Effector memory CD8-positive, alpha-beta T cell (primary cell): ENCODE results near the gene IRF2BPL.

Experiments used
- ATAC-seq: fragments of 150-1000 bp; cut with Tn5 transposase; replicated peaks from 2 replicates; pipeline ENCODE4 v1.10.0; 2021; ENCODE audit warnings: mild to moderate bottlenecking, moderate library complexity
- DNase-seq, 3 experiments: peaks; one replicate each; pipeline ENCODE4 v3.0.0; 2021
- H3K27ac Mint-ChIP-seq, 2 donors: one replicate each; pipeline ENCODE4 v1.8.0; 2022; ENCODE audit warnings: mild to moderate bottlenecking in 2 of 2, mixed read lengths in 2 of 2, moderate library complexity in 2 of 2
- H3K27me3 Mint-ChIP-seq, 2 donors: one replicate each; pipeline ENCODE4 v1.8.0; 2022; ENCODE audit warnings: mixed read lengths in 2 of 2
- H3K36me3 Mint-ChIP-seq: one replicate; pipeline ENCODE4 v1.8.0; 2022; ENCODE audit warnings: mild to moderate bottlenecking, moderate library complexity, mixed read lengths; ENCODE audit not compliant: insufficient read depth
- H3K4me1 Mint-ChIP-seq, 2 donors: one replicate each; pipeline ENCODE4 v1.8.0; 2022; ENCODE audit warnings: low read depth in 2 of 2, mixed read lengths in 2 of 2
- H3K4me3 Mint-ChIP-seq, 2 donors: one replicate each; pipeline ENCODE4 v1.8.0; 2022; ENCODE audit warnings: mild to moderate bottlenecking in 2 of 2, mixed read lengths in 2 of 2, moderate library complexity in 2 of 2
- H3K9me3 Mint-ChIP-seq, 2 donors: one replicate each; pipeline ENCODE4 v1.8.0; 2022; ENCODE audit warnings: mixed read lengths in 2 of 2

Gene IRF2BPL

GRCh38 chr14:77045238-77046162, 17.0 kb upstream of the IRF2BPL start:
- H3K4me1 Mint-ChIP-seq, result peaks cover 28 to 33% of the 10 kb centered on the region in 2 donors

GRCh38 chr14:77044783-77045237, 16.3 kb upstream of the IRF2BPL start:
- H3K4me1 Mint-ChIP-seq, result peaks cover 29 to 37% of the 10 kb centered on the region in 2 donors
- DNase-seq, result no peak

More at GRCh38 chr14:77045238-77046162, 17.0 kb upstream of the IRF2BPL start:
- Mint-ChIP-seq H3K36me3 (peaks cover 14% of the 10 kb centered on the region), H3K27me3 (no peaks in the 10 kb centered on the region), H3K4me3 (no peak overlapping the region), H3K9me3 (no peaks in the 10 kb centered on the region), H3K27ac (no peak overlapping the region)
- DNase-seq (no peak), ATAC-seq (no peak)

GRCh38 chr14:77043984-77044485, 15.5 kb upstream of the IRF2BPL start:
- Mint-ChIP-seq H3K9me3 (no peaks in the 10 kb centered on the region), H3K36me3 (peaks cover 25% of the 10 kb centered on the region), H3K4me3 (peak overlapping the region; percentile 57 to 68), H3K4me1 (peaks cover 33 to 45% of the 10 kb centered on the region in 2 donors), H3K27ac (peak overlapping the region; percentile 72 to 84), H3K27me3 (no peaks in the 10 kb centered on the region)
- DNase-seq (no peak), ATAC-seq (no peak)

More at GRCh38 chr14:77044783-77045237, 16.3 kb upstream of the IRF2BPL start:
- Mint-ChIP-seq H3K9me3 (no peaks in the 10 kb centered on the region), H3K4me3 (no peak overlapping the region), H3K36me3 (peaks cover 21% of the 10 kb centered on the region), H3K27me3 (no peaks in the 10 kb centered on the region), H3K27ac (no peak overlapping the region)
- ATAC-seq, result no peak

- H3K4me3 Mint-ChIP-seq, result peak overlapping the region; percentile 57 to 68
- peaks cover 31% of the 10 kb centered on the region for H3K36me3 Mint-ChIP-seq
- H3K4me1 Mint-ChIP-seq, result peaks cover 38 to 52% of the 10 kb centered on the region in 2 donors
- H3K9me3 Mint-ChIP-seq, result no peaks in the 10 kb centered on the region
- H3K27ac Mint-ChIP-seq, result peak overlapping the region; percentile 72 to 84
- no peaks in the 10 kb centered on the region for H3K27me3 Mint-ChIP-seq
- peak; percentile 40 for ATAC-seq
- DNase-seq, result peak; percentile 58 to 63 (median 62)
Observed at GRCh38 chr14:77043177-77043983, 14.9 kb upstream of the IRF2BPL start.

- no peak for ATAC-seq
- peak overlapping the region; percentile 98 for H3K27ac Mint-ChIP-seq
- no peak for DNase-seq
- H3K36me3 Mint-ChIP-seq, result peaks cover 37% of the 10 kb centered on the region
- peaks cover 50 to 65% of the 10 kb centered on the region in 2 donors for H3K4me1 Mint-ChIP-seq
- no peaks in the 10 kb centered on the region for H3K27me3 Mint-ChIP-seq
- H3K9me3 Mint-ChIP-seq, result no peaks in the 10 kb centered on the region
- no peak overlapping the region for H3K4me3 Mint-ChIP-seq
Observed at GRCh38 chr14:77041881-77042545, 13.5 kb upstream of the IRF2BPL start.

GRCh38 chr14:77040741-77041653, 12.5 kb upstream of the IRF2BPL start:
- no peaks in the 10 kb centered on the region for H3K27me3 Mint-ChIP-seq
- H3K27ac Mint-ChIP-seq, result peak overlapping the region; percentile 98
- H3K4me1 Mint-ChIP-seq, result peaks cover 56 to 69% of the 10 kb centered on the region in 2 donors
- DNase-seq, result no peak
- peaks cover 37% of the 10 kb centered on the region for H3K36me3 Mint-ChIP-seq
- H3K4me3 Mint-ChIP-seq, result peak overlapping the region; percentile 86
- H3K9me3 Mint-ChIP-seq, result no peaks in the 10 kb centered on the region
- peak; percentile 47 for ATAC-seq

GRCh38 chr14:77040059-77040740, 11.7 kb upstream of the IRF2BPL start:
- H3K4me1 Mint-ChIP-seq, result peaks cover 58 to 69% of the 10 kb centered on the region in 2 donors
- H3K9me3 Mint-ChIP-seq, result no peaks in the 10 kb centered on the region
- H3K4me3 Mint-ChIP-seq, result peak overlapping the region; percentile 86
- H3K27ac Mint-ChIP-seq, result peak overlapping the region; percentile 98
- peaks cover 37% of the 10 kb centered on the region for H3K36me3 Mint-ChIP-seq
- ATAC-seq, result peak; percentile 75
- H3K27me3 Mint-ChIP-seq, result no peaks in the 10 kb centered on the region
- DNase-seq, result peak; percentile 95 to 98 (median 97)

GRCh38 chr14:77039285-77040058, 11.0 kb upstream of the IRF2BPL start:
- DNase-seq, result no peak
- no peak for ATAC-seq
- H3K4me1 Mint-ChIP-seq, result peaks cover 60 to 69% of the 10 kb centered on the region in 2 donors

GRCh38 chr14:77037938-77038568, 9.5 kb upstream of the IRF2BPL start:
- ATAC-seq, result no peak
- no peak for DNase-seq
- peak overlapping the region; percentile 46 to 53 for H3K4me3 Mint-ChIP-seq
- peaks cover 58 to 67% of the 10 kb centered on the region in 2 donors for H3K4me1 Mint-ChIP-seq
- H3K9me3 Mint-ChIP-seq, result no peaks in the 10 kb centered on the region
- peak overlapping the region; percentile 85 to 87 for H3K27ac Mint-ChIP-seq
- peaks cover 43% of the 10 kb centered on the region for H3K36me3 Mint-ChIP-seq
- no peaks in the 10 kb centered on the region for H3K27me3 Mint-ChIP-seq

More at GRCh38 chr14:77039285-77040058, 11.0 kb upstream of the IRF2BPL start:
- peak overlapping the region; percentile 86 for H3K4me3 Mint-ChIP-seq
- H3K36me3 Mint-ChIP-seq, result peaks cover 37% of the 10 kb centered on the region
- peak overlapping the region; percentile 98 for H3K27ac Mint-ChIP-seq
- no peaks in the 10 kb centered on the region for H3K27me3 Mint-ChIP-seq
- no peaks in the 10 kb centered on the region for H3K9me3 Mint-ChIP-seq

- no peak for ATAC-seq
Observed at GRCh38 chr14:77037215-77037937, 8.9 kb upstream of the IRF2BPL start.

More at GRCh38 chr14:77037215-77037937, 8.9 kb upstream of the IRF2BPL start:
- Mint-ChIP-seq H3K9me3 (no peaks in the 10 kb centered on the region), H3K4me3 (peak overlapping the region; percentile 46 to 53), H3K27ac (peak overlapping the region; percentile 85 to 87), H3K27me3 (no peaks in the 10 kb centered on the region), H3K4me1 (peaks cover 62 to 70% of the 10 kb centered on the region in 2 donors), H3K36me3 (peaks cover 47% of the 10 kb centered on the region)
- no peak for DNase-seq
